Medulla oblongata (tissue), 1 donor: ENCODE results near the gene FARP2.

Source experiments
- DNase-seq: peaks from one replicate; pipeline ENCODE4 v3.0.0-alpha.2; 2015; ENCODE audit errors: extremely low spot score

Gene FARP2

DNA sequence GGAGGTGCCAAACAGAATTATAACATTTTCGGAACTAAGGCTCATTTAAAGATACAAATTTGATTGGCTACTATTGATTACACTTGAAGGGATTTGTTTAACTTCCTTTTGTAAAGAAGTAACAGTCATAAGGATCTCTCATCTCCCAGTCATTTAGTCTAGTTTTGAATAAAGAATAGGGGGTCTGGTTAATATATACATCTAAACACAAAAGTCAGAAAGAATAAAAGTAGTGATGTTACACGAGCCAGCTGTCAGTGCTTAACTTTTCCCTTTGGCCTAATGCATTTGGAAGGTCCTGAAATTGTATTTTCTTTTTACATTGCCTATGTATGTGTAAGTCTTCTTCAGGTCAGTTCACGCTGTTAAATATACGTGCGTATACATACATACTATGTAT is 32.3 kb upstream of the FARP2 start:
- no peak for DNase-seq

DNA sequence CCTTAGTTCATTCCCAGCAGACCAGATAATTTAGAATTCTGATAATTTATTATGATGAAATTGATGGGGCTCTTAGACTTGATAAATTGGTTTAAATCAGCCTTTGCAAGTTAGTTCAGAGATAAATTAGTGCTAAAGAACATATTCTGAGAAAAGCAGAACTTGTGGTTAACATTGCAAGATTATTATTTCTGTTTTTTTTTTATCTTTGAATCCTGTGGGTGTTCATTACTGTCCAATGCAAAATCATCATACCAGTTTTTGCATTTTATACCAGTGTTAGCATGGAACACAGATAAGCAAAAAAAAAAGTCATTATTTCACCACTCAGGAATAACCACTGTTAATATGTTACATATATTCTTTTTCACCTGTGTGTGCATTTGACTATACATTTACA is 31.3 kb upstream of the FARP2 start:
- DNase-seq, result no peak

DNA sequence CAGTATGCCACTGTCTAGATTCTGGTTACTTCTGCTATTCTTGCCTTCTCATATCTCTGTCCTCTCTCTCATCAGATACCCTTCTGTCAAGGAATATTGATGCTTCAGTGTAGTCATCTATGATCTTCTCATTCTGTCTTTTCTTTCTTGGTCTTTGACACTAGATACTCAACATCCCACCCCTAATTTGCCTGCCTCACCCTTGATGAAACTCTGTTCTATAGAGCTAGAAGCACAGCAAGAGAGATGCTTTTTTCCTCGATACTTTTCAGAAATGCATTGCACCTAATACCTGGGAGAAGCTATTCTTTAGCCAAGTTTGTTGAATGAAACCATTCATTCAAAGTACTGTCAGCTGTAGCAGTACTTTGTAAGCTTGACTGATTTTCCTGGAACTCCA is 30.8 kb upstream of the FARP2 start:
- no peak for DNase-seq

DNA sequence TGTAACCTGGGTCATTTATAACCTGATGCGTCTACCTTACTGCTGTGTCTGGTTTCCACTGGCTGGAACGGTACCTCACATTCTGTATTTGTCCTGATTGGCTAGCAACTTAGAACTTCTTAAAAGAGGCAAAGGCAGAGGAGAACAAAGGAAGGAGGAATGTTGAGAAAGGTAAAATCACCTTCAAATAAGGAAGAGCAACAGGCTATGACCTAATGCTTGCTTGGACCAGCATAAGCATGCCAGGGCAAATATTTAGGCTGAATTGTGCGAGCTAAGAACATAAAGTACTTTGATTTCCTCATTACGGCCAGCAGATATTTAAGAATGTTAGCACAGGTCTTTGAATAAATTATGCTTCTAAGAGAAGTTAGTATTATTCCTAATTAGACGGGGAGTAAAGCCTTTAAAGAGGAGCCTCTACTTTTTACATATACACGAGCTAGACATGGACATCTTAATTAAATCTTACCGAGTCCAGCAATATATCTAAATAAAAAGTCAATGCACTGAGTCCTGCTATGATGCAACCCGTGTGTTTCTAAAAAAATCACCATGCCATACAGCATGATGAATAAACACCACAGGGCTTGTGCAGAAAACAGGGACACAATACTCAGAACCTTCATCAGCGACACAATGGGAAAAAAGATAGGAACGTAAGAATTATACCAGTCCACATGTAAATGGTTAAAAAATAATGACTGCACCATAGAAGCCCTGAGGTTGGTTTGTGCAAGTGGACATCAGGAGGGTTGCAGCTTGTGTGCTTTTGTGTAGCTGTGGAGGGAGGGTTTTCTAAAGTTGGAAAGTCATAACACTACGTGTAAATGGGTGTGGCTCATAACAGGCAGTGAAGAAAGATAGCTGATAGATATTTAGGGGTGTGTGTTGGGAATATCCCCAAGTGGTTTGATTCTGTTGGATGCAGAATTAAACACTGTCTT is 26.1 kb upstream of the FARP2 start:
- no peak for DNase-seq

DNA sequence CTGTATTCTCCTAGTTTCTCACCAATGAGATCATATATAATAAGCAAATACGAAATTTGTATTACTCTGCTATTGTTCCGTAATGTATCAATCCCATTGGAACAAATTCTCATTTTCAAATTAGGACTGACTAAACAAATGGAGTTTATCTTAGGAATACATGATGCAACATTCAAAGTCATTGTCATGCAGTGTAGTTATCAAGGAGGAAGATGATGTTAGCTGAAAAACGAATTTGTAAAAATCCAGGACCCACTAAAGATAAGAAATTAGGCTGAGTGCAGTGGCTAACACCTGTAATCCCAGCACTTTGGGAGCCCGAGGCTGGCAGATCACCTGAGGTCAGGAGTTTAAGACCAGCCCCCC is 25.5 kb upstream of the FARP2 start:
- no peak for DNase-seq

DNA sequence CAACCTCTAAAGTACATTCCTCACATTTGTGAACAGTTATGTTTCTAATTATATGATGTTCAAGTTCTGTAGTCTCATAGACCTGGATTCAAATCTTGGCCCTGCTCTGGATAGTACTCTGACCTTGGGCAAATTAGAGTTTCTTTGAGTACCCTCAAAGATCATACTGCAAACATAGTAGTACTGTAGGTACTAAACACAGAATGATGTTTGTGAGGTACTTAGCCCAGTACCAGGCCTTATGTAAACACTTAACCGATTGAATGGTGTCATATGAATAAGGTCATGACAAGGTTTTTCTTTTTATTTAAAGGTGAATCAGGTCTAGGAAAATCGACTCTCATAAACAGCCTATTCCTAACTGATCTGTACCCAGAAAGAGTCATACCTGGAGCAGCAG is 21.3 kb upstream of the FARP2 start:
- DNase-seq, result no peak

DNA sequence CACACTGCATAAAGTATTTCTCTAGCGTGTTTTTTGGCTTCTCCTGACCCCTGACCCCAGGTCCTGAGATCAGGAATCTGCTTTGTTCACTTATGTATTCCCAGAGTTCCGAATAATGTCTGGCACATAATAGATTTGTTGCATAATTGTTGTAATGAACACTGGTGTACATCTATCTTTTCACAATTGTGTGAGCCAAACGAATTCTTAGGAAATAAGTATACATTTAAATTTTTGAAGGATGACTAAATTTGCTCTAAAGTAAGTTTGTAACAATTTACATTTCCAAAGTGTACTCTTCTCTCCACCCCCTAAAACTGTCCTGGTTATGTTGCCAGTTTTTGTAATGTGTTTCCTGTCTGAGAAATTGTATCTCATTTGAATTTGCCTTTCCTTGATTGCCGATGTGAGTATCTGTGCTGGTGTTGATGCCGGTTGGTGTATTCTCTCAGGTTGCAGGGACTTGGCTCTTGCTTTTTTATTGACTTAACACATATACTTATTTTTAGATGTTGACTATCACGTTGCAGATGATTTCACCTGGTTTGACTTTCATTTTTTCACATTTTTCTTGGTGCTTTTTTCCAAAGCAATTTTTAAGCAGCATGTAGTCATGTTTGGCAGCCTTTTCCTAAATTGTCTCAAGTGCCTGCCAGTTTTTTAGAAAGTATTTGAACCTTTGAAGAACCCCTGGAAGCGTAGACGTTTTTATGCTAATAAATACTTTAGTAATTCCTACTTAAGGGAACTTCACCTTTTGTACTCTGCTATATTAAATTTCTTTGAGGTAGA is 16.1 kb upstream of the FARP2 start:
- DNase-seq, result no peak

DNA sequence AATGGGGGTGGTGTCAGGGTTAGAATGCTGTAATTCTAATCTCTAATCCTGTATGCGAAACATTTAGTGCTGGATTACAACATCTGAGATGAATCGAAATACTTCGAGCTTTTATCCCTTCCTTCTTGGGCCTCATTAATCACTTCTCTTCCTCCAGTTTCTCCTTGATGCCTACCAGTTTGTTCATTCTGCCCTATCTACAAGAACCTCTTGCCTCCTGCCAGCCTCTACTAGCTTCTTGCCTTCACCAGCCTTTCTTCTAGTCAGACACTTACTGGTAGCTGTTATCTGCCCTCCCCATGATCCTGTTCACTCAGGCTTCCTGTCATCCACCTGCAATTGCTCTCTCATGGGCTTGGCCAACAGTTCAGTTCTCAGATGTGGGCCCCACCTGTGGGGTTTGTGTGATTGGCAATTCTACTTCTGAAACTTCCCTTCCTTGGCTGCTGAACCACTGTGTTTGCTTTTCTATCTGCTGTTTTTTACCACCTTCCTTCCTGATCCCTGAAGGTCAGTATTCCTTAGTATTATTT is 15.4 kb upstream of the FARP2 start:
- DNase-seq, result no peak

DNA sequence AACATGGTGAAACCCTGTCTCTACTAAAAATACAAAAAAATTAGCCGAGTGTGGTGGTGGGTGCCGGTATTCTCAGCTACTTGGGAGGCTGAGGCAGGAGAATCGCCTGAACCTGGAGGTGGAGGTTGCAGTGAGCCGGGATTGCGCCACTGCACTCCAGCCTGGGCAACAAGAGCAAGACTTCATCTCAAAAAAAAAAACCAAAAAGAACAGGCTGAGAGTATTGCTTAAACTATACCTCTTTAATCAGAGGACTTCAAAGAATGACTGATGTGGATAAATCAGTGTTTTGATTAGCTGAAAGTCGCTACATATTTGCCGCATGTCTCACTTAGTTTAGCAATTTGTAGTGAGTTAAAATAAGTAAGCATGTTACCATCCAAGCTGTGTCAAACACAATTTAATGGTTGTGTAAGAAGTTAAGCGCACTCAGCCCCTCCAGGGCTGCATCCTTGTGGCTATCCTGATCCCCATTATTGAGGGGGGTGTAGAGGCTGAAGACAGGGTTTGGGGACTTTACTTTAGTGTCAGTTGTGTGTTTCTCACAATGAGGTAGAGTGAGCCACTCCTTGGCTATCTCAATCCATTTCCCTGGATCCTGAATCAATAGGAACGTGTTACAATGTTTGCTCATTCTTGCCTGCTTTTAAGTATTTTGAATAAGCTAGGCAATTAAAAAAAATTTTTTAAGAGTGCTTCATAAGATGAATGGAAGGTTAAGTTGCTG is 11.0 kb upstream of the FARP2 start:
- DNase-seq, result no peak

DNA sequence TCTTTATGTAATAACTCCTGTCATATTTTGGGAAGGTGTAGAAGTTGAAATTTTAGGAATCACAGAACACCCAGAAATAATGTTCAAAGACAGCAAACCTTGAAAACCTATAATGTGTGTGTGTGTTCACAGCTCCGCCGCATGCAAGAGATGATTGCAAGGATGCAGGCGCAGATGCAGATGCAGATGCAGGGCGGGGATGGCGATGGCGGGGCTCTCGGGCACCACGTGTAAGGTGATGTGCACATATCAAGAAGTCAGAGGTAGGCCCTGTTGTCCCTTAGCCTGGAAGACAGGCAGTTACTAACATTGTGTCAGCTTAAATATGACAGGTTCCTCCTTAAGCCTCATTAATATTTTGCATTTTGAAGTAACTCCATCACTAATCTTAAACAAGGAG is 6.1 kb upstream of the FARP2 start:
- DNase-seq, result no peak

DNA sequence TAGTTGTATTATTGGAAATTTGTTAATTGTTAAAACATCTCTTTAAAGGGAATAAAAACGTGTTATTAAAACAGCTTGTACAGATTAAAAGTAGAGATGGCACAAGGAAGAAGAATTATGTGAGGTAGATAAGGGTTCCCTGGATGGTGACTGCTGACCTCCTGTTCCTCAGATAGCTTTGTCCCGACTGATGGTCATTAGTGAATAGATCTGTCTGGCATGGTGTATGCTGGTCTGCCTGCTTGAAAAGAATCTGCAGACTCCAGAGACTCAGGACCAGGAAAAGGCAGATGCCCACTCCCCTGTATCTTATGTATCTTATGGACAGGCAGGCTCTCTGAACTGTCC is 5.6 kb upstream of the FARP2 start:
- no peak for DNase-seq

DNA sequence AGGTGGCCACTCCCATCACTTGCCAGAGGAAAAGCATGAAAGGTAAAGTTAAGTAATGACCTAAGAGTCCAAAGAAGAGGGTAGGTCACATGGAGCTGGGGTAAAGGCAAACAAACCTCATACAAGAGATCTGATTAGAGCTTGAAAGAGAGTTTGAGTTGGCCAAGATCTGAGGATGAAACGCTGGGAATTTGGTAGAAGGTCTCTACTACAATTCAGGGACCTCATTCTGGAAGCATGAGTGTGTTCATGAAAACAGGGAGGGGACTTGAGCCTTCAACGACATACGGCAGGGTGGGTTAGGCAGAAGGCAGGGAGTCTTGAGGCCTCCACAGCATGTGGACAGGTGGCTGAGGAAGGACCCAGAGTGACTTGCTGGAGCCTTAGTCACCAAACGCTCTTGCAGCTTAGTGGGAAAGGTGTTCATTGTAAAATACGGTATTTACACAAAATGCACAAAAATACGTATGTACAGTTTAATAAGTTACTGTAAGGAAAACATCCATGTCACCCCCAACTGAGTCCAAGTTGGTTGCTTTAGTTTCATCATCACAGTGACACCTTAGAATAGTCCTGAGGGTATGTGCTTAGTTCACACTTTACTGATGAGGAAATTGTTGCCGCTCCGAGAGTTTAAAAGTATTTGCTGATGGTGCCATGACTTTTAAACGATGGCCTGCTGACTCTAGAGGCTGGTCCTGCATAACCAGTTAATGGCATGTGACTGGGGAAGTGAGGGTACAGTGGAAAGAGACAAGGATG is 5.0 kb upstream of the FARP2 start:
- no peak for DNase-seq

DNA sequence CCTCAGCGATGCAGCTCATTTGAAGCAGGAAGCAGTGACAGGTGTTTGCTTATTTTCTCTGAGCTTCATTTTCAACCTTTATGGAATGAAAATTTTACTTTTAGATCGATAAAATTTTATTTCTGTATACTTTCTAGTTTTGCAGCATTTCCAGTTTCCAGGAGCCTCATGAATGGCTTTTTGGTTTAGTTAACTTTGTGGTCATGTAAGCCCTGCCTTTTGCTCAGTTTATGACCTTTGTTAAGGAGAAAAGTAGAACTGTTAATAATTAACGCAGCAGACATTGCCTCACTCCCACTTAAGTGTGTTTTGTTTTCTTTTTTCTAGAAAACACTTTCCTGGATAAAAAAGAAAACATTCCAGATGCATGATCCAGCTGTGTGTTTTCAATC is 4.4 kb upstream of the FARP2 start:
- no peak for DNase-seq

DNA sequence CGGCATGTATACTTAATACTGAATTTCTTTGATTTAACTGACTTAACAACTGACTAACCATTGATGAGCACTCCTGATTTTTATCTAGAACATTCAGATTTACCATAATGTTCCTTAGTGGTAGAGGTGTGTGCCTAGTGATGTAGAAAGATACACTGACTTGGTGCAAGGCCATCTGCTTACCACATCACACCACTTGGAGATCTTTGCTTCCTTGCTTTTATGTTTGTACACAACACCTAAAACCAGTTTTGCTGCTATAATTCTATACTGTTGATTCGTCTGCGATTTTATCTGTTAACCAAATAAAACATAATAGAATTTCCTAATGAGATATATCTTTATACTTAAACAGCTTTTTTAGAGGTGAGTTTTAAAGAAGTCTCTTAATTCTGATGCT is 3.9 kb upstream of the FARP2 start:
- DNase-seq, result no peak

DNA sequence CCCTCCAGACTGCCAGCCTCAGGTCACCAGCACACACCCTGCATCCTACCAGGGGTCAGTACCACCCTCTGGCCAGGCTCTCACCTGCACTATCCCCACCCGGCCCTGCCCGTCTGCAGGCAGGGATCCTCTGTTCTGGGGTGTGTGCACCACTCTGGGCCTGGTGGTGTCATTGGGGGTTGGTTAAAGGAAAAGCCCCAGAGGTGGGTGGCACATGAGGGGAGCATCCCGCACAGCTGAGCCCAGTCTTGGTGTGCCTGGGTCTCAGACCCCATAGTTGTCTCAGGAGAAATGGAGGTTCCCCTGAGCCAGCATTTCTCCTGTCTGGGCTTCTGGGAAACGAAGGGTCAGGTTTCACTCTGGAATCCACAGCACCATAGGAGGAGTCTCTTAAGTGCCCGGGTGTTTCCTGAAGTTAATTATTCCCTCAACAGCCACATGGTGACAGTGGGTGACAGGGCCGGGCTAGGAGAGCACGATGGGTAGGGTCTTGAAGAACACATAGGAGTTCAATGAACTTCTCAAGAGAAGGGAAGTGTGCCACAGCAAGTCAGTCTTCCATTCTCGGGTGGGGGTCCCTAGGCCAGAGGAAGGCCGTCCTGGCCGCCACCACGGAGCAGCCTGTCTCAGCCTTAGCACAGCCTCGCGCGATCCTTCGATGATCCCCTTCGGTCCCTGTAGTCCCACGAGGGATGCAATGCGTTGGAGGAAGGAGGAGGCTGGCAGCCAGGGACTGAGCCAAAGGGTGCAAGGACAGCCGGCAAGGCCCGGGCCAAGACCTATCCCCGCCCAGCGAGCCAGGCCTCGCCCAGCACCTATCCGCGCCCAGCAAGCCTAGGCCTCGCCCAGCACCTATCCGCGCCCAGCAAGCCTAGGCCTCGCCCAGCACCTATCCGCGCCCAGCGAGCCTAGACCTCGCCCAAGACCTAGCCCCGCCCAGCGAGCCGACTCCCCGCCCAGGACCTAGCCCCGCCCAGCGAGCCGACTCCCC is 1.1 kb upstream of the FARP2 start:
- peak; percentile 35 for DNase-seq

DNA sequence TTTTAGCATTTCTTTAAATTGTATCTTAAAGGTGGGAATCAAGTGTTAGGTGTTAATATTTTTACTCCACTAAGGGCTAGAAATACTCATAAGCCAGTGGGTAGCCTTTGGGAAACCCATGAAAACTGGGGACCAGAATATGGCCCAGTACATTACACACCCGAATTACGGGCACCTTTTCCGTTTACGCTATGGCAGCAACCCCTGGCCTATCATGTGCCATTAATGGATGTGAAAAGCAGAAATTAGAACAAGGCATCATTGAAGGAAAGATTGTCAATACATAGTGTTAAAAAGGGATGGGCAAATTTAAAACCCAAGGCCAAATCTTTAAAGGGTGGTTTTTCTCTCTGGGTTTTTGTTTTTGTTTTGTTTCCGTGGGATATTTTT is 781 bp downstream of the FARP2 start:
- DNase-seq, result no peak

DNA sequence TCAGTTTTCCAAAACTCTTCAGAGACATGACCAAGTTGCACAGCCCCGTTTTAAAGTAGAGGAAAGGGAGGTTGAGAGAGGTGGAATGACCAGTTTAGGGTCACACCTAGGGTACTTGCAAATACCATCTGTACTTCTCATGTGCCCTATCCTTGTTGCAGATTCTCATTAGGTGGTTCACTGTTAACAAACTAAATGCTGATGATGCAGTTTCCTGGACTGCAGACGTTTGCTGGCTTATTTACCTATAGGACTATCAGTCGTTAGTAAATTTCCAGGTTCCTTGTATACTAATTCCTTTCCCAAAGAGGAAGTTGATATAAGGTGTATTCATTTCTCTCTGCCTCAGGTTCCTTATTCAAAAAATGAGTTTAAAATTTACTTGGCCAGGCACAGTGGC is 1.4 kb downstream of the FARP2 start:
- DNase-seq, result no peak

DNA sequence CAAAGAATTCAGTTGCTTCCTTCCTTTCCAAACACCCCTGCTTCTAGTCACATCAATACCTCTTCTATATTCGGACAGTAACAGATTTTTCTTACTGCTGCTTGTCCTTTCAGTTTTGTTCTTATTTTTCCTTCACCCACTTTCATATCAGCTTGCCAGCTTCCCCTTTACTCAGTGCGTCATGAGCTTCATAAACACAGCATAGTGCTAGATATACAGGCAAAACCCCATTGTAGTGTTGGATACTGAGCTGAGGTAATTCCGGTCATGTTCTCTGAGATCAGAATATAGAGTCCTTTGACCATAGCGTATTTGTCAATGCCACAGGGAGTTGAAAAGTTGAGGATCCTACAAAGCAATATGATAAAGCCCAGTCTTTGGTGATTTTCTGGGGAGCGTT is 2.4 kb downstream of the FARP2 start:
- peak; percentile 73 for DNase-seq

DNA sequence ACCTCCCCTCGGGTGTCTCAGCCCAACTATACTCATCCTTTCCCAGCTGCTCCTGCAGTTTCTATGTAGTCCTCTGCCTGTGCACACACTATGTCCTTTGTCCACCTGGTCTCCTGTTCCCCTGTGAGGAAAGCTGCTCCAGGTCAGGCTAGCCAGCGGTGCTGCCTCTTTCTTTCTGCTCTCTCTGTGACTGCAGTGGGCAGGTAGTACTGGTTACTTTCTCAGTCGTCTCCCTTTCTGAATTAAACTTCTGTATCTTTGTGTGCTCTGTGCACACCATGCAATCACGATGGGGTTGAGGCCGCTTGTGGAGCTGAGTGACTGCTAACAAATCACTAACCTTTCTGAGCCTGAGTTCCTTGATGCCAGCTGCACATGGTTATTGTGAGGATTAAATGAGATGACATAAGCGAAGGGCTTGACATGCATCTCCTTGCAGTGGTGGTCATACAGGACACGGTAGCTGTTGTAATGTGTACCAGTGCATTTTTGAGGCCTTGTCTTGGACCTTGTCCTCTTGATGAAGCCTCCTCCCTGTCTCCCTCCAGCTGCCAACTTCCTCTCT is 3.5 kb downstream of the FARP2 start:
- DNase-seq, result no peak

DNA sequence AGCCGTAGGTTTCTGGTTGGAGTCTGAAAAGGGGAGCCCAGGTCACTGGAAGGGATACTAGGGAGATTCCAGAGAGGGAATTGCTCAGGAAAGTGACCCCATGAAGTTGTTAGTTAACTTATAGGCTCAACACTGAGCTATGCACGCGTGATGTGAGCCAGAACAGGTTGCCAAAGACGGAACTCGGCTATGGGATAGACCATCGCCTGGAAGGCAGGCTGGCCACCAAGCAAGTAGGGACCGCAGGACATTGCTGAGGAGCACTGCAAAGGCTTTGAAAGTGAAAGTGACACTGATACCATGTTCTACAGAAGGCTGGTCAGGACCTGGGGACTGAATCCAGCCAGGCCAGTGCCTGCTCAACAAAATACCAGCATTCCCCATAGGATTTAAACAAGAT is 7.3 kb downstream of the FARP2 start:
- no peak for DNase-seq
